Left kidney (tissue), 2 donors: Measurements from ENCODE around the gene ASB2. TPM values are rescaled to one million over a fixed set of nuclear protein-coding genes. Genes with fewer than 3 reads are reported as not detected.

Experiments
- DNase-seq: peaks from one replicate; pipeline ENCODE4 v3.0.0-alpha.2; 2013
- polyA plus RNA-seq: library from polyadenylated mRNA; unstranded; fragments of 120-200 nt; gene quantifications from one replicate; pipeline ENCODE4 v1.2.1, GENCODE V29; 2013; ENCODE audit not compliant: insufficient read length

Gene ASB2
- polyA plus RNA-seq, 1 donor, result 0.40 TPM

GRCh38 chr14:93950948-93951634 lies 25.3 kb downstream of the ASB2 start:
- no peak for DNase-seq

- DNase-seq, result no peak
Measured at GRCh38 chr14:93949511-93950075, 26.8 kb downstream of the ASB2 start.

DNA sequence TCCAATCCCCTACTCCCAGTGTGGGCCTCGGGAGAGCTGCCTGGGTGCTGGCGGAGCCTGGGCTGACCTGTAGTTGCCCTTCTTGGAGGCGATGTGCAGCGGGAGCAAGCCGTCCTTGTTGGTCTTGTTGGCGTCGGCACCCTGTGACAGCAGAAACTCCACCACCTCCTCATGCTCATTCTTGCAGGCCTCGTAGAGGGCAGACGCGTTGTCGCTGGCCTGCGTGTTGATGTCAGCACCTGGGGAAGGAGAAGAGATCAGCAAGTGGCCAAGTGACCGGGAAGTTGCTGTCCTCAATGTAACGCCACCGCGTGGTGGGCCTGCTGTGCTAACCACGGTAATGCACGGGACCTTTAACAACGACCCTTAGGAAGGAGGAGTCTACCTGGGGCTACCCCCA lies 29.1 kb downstream of the ASB2 start:
- no peak for DNase-seq

DNA sequence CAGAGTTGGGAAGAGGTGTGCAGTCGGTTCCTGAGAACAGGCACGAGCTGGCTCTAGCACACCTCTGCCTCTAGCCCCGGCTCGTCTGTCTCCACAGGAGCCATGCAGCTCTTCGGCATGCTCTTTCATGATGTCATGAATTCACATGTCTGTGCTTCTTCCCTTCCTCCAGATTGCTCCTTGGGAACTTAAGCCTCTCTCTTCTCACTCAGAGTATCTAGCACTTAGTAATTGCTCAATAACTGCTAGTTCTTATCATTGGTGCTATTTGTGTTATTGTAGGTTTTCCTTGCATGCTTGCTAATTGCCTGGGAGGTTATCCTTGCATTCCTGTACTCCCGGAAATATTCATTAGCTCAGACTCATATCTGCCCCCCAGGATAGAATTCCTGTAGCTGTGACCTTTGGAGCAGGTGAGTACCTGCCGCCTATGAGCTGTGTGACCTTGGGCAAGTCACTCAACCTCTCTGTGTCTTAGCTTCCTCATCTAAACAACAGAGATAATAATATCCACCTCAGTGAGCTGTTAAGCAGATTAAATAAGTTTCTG lies 29.8 kb downstream of the ASB2 start:
- DNase-seq, result no peak

DNA sequence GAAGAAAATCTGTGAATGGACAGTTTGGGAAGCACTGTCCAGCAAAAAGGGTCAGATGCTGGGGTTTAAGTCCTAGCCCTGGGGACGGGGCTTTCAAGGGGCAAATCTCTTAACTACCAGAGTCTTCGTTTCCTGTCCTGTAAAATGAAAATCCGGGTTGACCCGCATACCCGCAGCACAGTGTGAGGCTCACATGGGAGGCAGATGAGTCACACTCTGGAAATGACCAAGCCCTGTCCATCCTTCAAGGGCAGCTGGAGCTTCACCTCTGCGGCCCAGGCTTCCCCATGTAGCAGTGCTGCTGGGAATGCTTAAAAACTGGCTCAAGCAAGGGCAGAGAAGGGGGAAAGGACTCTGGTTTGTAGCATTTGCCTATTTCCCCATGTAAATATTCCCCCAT lies 30.3 kb downstream of the ASB2 start:
- no peak for DNase-seq

DNA sequence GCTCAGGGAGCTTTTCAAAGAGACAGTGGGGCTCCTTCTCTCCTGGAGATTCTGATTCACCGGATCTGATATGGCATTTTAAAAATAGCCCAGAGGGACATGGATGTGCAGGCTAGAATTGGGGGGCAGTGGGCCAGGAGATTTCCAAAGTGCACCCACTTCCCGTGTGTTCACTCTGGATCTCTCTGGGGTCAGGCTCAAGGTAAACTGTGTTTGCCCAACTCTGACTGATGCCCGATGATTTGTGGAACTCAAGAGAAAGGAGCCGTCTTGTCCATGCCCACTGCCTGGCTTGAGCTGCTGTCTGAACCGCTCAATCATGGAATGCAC lies 31.3 kb downstream of the ASB2 start:
- no peak for DNase-seq

DNA sequence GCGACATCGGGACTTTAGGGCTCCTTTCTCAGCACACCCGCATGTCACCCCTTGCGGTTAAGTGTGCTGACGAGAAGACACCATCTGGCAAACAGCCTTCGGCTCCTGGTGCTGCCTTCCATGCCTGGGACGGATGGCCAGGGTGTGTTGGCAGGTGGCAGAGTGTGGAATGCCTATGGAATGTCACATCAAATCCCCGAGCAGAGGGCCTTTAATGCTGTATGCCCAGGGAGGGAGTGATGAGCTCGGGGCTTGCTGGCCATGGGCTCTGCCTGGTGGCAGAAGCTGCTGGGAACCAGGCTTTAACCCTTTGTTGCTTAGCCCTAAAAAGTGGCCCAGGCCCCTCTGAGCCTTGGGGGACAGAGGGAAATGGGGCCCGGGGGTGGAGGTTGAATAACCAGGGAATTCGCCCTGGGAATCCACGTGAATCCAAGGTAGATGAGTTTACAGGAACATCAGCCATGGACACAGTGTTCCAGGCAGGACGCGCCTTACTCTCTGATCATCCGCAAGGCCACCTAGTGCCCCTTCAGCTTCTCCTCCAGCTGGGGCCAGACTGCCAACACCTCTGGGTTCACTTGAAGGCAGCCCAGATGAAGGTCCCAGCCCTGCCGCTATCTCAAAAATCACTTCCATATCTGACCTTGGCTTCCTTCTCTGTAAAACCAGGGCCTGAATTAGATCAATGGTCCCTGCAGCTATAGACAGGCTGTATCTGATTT lies 31.9 kb downstream of the ASB2 start:
- DNase-seq, result no peak

- DNase-seq, result no peak
Measured at GRCh38 chr14:93943930-93944329, 32.4 kb downstream of the ASB2 start.

- DNase-seq, result no peak
Measured at GRCh38 chr14:93943052-93943451, 33.3 kb downstream of the ASB2 start.

GRCh38 chr14:93941293-93941910 lies 35.0 kb downstream of the ASB2 start:
- DNase-seq, result no peak

GRCh38 chr14:93940437-93940836 lies 35.9 kb downstream of the ASB2 start:
- no peak for DNase-seq

DNA sequence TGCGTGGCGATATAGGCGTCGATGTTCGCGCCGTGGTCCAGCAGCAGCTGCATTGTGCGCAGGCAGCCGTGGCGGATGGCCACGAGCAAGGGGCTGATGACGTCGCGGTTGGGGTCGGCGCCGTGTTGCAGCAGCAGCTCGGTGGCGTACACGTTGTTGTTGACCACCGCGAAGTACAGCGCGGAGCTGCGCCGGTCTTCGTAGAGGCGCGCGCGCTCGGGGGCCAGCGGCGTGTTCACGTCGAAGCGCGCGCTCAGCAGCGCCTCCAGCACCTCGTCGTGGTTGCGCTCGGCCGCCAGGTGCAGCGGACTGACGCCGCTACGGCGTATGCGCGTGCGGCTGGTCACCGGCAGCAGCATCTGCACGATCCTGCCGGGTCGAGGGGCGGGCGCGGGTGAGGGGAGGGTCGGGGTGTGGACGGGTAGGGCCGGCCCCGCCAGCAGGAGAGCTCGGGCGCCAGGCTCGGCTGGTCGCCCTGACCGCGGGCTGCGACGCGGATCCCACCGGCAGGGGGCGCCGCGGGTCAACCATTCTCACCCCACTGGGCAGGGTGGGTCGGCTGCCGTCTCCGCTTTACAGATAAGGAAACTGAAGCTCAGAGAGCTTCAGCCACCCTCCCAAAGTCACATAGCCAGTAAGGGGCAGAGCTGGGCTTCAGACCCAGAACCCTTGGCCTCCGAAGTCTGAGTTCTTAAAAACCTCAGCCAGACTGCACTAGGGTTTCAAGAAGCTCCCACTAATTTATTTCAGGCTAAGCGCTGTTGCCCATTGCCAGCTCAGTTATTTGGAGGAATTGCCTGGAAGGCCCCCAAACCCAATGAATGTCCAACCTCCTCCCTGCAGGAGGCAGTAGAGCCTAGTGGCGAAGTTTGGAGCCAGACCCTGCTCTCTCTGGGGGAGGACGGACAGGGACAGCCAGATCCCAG lies 36.8 kb downstream of the ASB2 start:
- DNase-seq, result peak; percentile 58

DNA sequence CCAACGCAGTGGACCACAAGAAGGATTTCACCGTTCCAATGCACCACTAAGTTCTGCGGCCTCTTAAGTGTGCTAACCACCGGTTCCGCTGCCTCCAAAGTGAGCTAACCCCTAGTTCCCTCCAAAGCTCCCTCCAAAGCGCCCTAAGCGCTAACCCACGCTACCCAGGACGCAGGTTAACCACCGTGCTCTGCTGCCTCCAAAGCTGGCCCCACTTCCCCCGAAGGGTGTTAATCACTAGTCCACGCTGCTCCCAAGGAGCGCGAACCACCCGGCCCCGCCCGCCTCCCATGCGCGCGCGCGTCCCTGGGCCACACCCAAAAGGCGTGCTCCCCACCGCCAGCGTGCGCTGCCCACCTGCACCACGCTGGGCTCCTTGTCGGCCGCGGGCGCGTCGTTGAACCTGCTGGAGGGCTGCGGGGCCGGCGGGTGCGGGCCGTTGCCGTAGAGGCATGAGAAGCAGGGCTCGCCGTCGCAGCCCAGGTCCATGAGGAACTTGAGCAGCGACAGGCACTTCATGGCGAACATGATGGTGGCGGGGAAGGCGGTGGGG lies 37.5 kb downstream of the ASB2 start:
- no peak for DNase-seq

- DNase-seq, result no peak
Measured at GRCh38 chr14:93937519-93937918, 38.9 kb downstream of the ASB2 start.

DNA sequence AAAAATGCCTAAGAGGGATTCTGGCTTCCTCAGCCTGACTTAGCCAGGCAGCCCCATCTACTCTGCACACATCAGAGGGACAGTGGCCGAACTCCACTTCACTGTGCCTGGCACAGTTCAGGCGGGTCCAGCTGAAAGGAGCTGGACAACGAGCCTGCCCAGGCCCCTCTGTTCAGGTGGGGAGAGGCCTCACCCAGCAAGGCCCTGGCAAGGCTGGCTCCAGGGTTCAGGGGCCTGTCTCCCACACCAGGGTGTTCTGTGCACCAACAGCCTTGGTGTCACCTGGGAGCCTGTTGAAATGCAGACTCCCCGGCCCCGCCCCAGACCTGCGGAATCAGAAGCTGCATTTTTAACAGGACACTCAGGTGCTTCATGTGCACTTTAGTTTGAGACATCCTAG lies 39.4 kb downstream of the ASB2 start:
- no peak for DNase-seq

DNA sequence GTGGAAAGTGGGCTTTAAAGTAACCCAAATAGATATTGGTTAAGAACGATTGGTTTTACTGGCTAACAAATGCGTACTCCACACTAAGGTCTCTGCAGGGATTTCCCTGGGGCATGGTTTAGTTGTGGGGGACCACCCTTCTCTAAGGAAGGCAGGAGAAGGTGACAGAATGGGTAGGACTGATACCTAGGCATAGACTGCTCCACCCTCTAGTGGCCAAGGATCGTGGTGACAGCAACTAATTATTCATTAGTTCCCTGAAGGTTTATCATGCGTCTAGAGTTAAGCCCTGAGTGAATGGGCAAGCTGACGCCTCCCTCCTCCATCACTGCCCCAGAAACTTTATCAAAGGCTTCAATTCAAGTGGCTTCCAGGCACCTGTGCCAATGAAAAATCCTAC lies 40.1 kb downstream of the ASB2 start:
- no peak for DNase-seq

DNA sequence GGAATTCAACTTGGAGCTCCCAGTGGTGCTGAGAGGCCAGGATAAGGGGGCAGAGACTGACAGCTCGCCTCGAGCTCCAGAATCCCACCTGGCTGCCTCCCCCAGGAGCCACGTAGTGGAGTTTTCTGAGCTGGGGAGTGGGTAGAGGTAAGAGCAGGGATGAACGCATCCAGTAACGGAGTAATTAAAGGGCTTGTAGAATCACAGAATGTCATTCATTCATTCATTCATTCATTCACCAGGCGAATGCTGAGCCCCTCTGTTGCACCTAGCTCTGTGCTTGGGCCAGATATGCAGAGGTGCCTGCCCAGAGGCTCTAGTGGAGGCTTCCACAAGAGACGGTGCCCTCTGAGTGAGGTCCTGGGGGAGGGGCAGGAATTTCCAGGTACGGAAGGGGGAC lies 41.2 kb downstream of the ASB2 start:
- no peak for DNase-seq

DNA sequence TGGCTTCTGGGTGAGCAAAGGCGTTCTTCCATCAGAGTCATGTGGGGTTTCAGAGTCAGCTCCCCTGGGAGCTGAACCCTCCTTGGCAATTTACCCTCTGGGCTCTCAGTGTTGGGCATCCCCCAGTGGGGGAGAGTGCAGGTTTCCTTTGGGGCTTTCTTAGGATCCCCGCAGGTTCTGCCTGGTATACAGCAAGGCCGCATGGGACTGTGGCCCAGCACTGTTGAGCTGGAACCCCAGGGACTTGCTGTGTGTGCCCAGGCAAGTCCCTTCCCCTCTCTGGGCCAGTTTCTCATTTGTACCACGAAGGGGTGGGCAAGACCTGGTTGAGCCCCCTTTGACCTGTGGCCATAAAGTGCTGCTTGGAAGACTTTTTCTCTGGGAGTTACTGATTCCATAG lies 43.7 kb downstream of the ASB2 start:
- DNase-seq, result no peak

DNA sequence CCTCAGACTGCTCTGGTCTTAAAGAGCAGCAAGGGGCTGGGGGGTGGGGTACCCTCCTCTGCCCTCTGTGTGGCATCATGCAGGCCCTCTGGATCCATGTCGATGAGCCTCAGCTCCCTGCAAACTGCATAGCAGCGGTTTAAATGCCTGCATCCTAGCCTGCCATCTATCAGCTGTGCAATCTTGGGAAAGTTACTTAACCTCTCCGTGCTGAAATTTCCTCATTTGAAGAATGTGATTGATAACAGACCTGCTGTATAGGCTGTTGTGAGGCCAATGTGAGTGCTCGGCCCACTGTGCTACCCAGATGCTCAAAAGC lies 45.4 kb downstream of the ASB2 start:
- DNase-seq, result no peak

DNA sequence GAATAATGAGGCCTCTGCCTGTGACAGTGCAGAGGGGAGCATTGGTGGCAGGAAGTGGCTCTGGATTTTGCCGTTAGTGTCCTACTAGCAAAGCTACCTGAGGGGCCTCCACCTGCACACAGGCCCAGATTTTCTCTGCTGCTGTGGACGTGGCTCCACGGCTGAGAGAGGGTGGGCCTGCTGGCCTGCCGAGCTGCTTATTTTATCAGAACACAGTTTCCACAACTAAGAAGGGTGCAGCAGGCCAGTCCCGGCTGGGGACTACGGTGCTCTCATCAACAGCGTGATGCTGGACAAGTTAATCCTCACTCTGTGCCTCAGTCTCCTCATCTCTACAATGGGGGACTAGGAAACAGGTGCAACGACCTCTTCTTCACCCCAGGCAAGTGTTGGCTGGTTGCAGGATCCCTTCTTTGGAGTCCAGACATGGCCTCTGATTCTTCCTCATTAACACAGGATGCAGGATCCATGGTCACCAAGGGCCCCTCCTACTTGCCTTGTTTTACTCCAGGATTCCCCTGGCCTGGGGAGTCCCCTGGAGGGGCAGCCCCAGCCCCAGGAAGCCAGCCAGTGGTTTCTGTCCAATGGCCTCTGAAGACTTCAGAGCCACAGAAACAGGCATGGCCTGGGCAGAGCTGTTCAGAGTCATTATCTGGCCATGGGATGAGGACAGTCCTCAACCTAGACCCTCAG lies 45.9 kb downstream of the ASB2 start:
- no peak for DNase-seq

- no peak for DNase-seq
Measured at GRCh38 chr14:93929657-93930056, 46.7 kb downstream of the ASB2 start.
